Activated T-cell treated with anti-CD3 and anti-CD28 coated beads, Interleukin-2, amount 50 U/mL, for 4 hours (primary cell): ENCODE results near the gene PHEX. TPM values are rescaled to one million over a fixed set of nuclear protein-coding genes. Genes with fewer than 3 reads are reported as not detected.

ENCODE experiments used
- total RNA-seq, 3 donors: library from RNA; stranded (reverse); gene quantifications; one replicate each; pipeline ENCODE4 v1.2.1, GENCODE V29; 2021

PHEX gene
- total RNA-seq, 3 donors from 2014 or later: 3.0 to 8.0 (median 4.7) TPM

Other genes starting within 250 kb of the PHEX start
- gene MBTPS2, start 192.7 kb upstream of the PHEX start, total RNA-seq: 1 to 10 TPM; 6.2 to 7.4 (median 6.4) TPM
- 1 to 10 TPM in 1 of 3 donors, under 1 TPM in 2; 0.92 to 1.4 (median 0.94) TPM for gene YY2, start 176.3 kb upstream of the PHEX start, total RNA-seq
- 100 to 1,000 TPM in 1 of 3 donors, 10 to 100 TPM in 2; 78.4 to 109 (median 92.2) TPM for gene SMS, start 91.6 kb upstream of the PHEX start, total RNA-seq
- not detected for gene CBLL2, start 240.6 kb downstream of the PHEX start, total RNA-seq